Subcutaneous abdominal adipose tissue (tissue), 5 donors: ENCODE results near the gene INPP5A.

ENCODE experiments used
- H3K27ac ChIP-seq: one replicate; pipeline ENCODE4 v1.7.0; 2013; ENCODE audit warnings: low read depth, mild to moderate bottlenecking, inconsistent platforms, low read length, moderate library complexity
- H3K27me3 ChIP-seq, 5 donors: one replicate each; pipeline ENCODE4 v1.7.0; 2013; ENCODE audit warnings: low read length in 5 of 5, inconsistent platforms in 1 of 5; ENCODE audit not compliant: control insufficient read depth in 5 of 5, insufficient read depth in 4 of 5
- H3K36me3 ChIP-seq, 5 donors: one replicate each; pipeline ENCODE4 v1.7.0; 2013; ENCODE audit warnings: low read length in 5 of 5; ENCODE audit not compliant: control insufficient read depth in 5 of 5, insufficient read depth in 5 of 5
- H3K4me1 ChIP-seq, 5 donors: one replicate each; pipeline ENCODE4 v1.7.0; 2013; ENCODE audit warnings: low read length in 5 of 5, mild to moderate bottlenecking in 3 of 5, moderate library complexity in 1 of 5; ENCODE audit not compliant: control insufficient read depth in 5 of 5, insufficient read depth in 5 of 5
- H3K4me3 ChIP-seq, 5 donors: one replicate each; pipeline ENCODE4 v1.7.0; 2013; ENCODE audit warnings: low read length in 5 of 5, low read depth in 1 of 5
- H3K9ac ChIP-seq, 5 donors: one replicate each; pipeline ENCODE4 v1.7.0; 2013; ENCODE audit warnings: low read length in 5 of 5, mild to moderate bottlenecking in 4 of 5, moderate library complexity in 3 of 5
- H3K9me3 ChIP-seq, 5 donors: one replicate each; pipeline ENCODE4 v1.7.0; 2013; ENCODE audit warnings: low read length in 5 of 5; ENCODE audit not compliant: control insufficient read depth in 5 of 5
- donor health status: healthy.
- donor health status: healthy.
- donor health status: healthy.
- donor health status: healthy.
- donor health status: healthy.

The INPP5A gene

DNA sequence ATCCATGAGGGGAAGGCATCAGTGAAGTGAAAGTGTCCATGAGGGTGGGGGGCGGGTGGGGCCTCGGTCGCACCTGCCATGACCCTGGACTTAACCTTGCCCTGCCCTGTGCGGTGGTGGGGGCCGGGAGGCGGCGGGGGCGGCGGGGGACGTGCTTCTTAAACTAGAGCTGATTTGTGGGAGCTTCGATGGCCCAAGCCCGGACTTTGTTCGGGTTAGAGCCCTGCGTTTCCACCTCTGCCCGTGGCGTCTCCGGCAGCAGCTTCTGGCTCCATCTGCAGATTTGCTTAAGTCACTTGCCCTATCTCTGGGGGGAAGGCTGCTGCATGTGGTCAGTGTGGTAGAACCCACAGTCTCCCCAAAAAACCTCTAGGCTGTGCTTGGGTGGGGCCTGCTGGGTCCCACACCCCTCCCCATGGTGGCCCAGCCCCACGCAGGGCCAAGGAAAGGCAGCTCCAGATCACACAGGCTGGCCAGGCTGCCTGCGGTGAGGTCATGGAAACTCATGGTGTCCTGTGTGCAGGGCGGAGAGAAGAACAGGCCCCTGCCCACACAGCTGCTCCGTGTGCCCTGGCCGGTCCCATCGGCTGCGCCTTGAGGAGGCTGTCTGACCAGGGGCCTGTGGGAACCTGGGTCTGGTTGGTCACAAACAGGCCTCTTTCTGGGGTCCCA is 93.2 kb downstream of the INPP5A start:
- Histone ChIP-seq H3K4me3 (no peak overlapping the region), H3K27me3 (no peaks in the 10 kb centered on the region), H3K9ac (no peak overlapping the region), H3K27ac (no peak overlapping the region), H3K4me1 (peaks cover 12 to 46% (median 30%) of the 10 kb centered on the region in 5 donors), H3K9me3 (no peaks in the 10 kb centered on the region), H3K36me3 (no peaks in the 10 kb centered on the region)

- Histone ChIP-seq H3K27ac (no peak overlapping the region), H3K36me3 (no peaks in the 10 kb centered on the region), H3K9ac (peak overlapping the region in 1 of 5 donors; percentile 71), H3K4me1 (peaks cover 12 to 46% (median 30%) of the 10 kb centered on the region in 5 donors), H3K4me3 (no peak overlapping the region), H3K9me3 (no peaks in the 10 kb centered on the region), H3K27me3 (no peaks in the 10 kb centered on the region)
These were observed 93.8 kb downstream of the INPP5A start for GRCh38 chr10:132631338-132631735.

GRCh38 chr10:132632091-132632561 is 94.5 kb downstream of the INPP5A start:
- Histone ChIP-seq H3K27ac (no peak overlapping the region), H3K4me3 (no peak overlapping the region), H3K9me3 (no peaks in the 10 kb centered on the region), H3K4me1 (peaks cover 12 to 46% (median 30%) of the 10 kb centered on the region in 5 donors), H3K9ac (peak overlapping the region in 3 of 5 donors; percentile 13 to 71 (median 16)), H3K36me3 (no peaks in the 10 kb centered on the region), H3K27me3 (no peaks in the 10 kb centered on the region)

DNA sequence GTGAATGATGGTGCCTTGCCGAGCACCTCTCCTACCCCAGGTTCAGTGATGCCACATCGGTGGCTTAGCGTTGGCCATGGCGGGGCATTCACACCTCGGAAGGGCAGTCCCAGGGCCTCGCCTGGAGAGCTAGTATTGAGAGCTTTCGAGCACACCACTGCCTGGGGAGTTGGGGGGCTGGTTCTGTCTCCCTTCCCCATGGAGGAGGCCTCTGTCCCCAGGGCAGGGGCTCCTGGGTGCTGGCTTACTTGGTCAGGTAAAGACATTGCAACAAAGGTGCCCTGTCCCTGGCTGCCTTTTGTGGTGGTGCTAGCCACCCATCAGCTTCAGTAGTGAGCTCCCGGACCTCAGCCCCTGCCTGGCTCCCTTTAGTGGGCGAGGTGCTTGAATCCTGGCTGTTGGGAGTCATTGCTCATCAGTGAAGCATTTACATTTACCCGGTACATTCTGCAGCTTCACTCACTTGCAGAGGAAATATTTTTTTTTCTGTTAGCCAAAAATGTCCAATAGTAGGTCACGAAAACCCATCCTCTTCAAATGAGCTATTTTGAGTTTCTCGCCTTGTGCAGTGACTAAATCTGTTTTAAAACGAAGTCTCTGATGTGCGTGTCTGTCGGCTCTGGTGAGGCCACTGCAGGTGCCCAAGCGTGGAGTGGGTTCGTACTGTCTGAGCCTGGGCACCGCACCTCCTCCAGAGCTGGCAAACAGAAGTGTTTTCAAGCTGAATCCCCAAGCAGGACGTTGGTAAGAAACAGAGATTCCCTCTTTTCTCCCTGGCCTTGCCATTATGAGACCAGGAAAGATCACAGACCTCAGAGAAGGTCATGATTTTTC is 95.5 kb downstream of the INPP5A start:
- H3K4me1 ChIP-seq, result peaks cover 12 to 51% (median 33%) of the 10 kb centered on the region in 5 donors
- H3K36me3 ChIP-seq, result no peaks in the 10 kb centered on the region
- H3K27ac ChIP-seq, result no peak overlapping the region
- H3K9ac ChIP-seq, result no peak overlapping the region
- no peaks in the 10 kb centered on the region for H3K9me3 ChIP-seq
- no peak overlapping the region for H3K4me3 ChIP-seq
- no peaks in the 10 kb centered on the region for H3K27me3 ChIP-seq

DNA sequence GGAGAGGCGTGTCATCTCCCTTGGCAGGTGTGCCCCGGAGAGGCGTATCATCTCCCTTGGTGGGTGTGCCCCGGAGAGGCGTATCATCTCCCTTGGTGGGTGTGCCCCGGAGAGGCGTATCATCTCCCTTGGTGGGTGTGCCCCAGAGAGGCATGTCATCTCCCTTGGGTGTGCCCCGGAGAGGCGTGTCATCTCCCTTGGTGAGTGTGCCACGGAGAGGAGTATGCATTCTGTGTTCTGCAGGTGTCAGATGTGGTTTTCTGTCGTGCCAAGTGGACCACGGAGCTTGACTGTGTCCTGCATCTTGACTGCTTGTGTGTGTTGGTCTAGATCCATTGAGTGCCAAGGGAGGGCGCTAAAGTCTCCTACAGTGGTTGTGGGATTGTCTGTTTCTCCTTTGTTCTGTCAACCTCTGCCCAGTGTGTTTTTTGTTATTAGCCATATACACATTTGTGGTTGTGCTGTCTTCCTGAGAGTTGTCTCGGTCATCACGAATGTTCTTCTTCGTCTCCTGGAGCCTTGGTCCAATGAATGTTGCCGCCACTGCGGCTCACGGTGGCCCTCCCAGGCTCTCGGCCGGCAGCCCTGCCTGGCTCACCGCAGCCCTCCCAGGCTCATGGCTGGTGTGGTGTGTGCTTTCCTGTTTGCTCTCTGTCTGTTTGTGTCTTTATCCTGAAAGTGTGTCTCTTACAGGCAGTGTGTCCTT is 96.8 kb downstream of the INPP5A start:
- Histone ChIP-seq H3K4me3 (no peak overlapping the region), H3K27me3 (no peaks in the 10 kb centered on the region), H3K36me3 (no peaks in the 10 kb centered on the region), H3K9ac (no peak overlapping the region), H3K4me1 (peaks cover 10 to 47% (median 24%) of the 10 kb centered on the region in 5 donors), H3K9me3 (no peaks in the 10 kb centered on the region), H3K27ac (no peak overlapping the region)

- Histone ChIP-seq H3K9ac (no peak overlapping the region), H3K4me1 (peaks cover 10 to 43% (median 24%) of the 10 kb centered on the region in 5 donors), H3K27ac (no peak overlapping the region), H3K4me3 (no peak overlapping the region), H3K36me3 (no peaks in the 10 kb centered on the region), H3K27me3 (no peaks in the 10 kb centered on the region), H3K9me3 (no peaks in the 10 kb centered on the region)
These were observed 97.3 kb downstream of the INPP5A start for GRCh38 chr10:132634947-132635271.

GRCh38 chr10:132636358-132636757 is 98.8 kb downstream of the INPP5A start:
- Histone ChIP-seq H3K9ac (no peak overlapping the region), H3K9me3 (no peaks in the 10 kb centered on the region), H3K27me3 (no peaks in the 10 kb centered on the region), H3K4me1 (peaks cover 7 to 37% (median 18%) of the 10 kb centered on the region in 5 donors), H3K4me3 (no peak overlapping the region), H3K36me3 (no peaks in the 10 kb centered on the region), H3K27ac (no peak overlapping the region)

DNA sequence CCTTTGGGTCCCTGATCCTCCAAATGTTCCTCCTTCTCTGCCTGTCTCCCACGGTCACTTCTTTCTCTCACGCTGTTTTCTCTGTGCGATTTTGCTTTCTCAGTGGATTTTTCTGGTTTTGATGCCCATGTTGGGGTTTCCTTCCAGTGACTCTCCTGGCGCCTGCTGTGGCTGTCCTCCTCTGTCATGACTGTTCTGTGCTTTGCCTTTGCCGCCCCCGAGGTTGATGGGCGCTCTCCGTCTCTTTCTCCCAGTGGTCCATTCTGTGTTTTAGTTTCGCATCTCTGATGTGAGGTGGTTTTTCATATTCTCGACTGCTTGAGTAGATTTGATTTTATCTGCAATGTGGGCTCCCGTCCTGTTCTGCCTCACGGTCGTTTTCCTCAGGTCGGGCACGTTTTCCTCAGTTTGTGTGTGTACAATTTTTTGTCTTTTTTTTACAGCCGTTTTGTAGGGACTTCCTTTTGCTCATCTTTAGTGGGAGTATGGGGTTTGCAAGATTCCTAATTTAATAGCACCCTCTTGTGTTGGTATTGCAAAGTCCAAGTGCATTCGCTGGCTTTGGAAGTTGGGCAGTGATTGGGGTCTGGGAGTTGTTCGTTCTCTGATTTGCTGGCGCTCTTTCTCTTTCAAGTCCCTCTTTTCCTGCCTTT is 100.0 kb downstream of the INPP5A start:
- Histone ChIP-seq H3K27ac (no peak overlapping the region), H3K4me1 (peaks cover 0 to 24% (median 6%) of the 10 kb centered on the region in 5 donors), H3K36me3 (no peaks in the 10 kb centered on the region), H3K9me3 (no peaks in the 10 kb centered on the region), H3K27me3 (no peaks in the 10 kb centered on the region), H3K4me3 (no peak overlapping the region), H3K9ac (peak overlapping the region in 2 of 5 donors; percentile 14 to 20)

DNA sequence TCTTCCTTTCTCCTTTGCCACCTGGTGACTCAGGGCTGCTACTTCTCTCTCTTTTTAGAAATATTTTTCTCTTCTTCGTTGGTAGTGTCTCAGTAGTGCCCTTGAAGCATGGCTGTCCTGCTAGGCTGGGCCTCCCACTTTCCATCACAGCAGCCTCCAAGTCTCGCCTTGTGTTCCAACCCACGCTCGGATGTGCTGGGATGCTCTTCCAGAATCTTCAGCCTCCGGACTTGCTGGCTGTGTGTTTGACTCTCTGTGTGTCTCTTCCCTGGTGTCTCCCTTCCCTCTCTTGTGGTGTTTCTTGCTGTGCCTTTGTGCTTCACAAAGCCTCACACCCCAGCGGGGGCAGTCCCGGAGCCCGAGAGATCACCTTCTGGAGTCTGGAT is 100.5 kb downstream of the INPP5A start:
- Histone ChIP-seq H3K9ac (peak overlapping the region in 2 of 5 donors; percentile 14 to 20), H3K36me3 (no peaks in the 10 kb centered on the region), H3K27me3 (no peaks in the 10 kb centered on the region), H3K27ac (no peak overlapping the region), H3K9me3 (no peaks in the 10 kb centered on the region), H3K4me3 (no peak overlapping the region), H3K4me1 (peaks cover 0 to 19% (median 6%) of the 10 kb centered on the region in 5 donors)
